ENCODE measurements around the gene ZNF185. TPM values are rescaled to one million over a fixed set of nuclear protein-coding genes. Genes with fewer than 3 reads are reported as not detected.

ZNF185 gene
- 6.9 TPM for polyA plus RNA-seq (2013, experiment 1 of 2)
- 8.7 TPM for polyA plus RNA-seq (2013, experiment 2 of 2)

GRCh38 chrX:152897222-152898131 is at the start of gene ZNF185:
ZNF185 (plus strand) TSS chrX:152898067; CDS start chrX:152914490, 16,423 bp downstream.
- Histone ChIP-seq H3K27me3 (ENCODE audit: insufficient read depth, low read length) (no peaks in the 10 kb centered on the region; the same call in 1 of the 2 replicates), H3K27ac (ENCODE audit: low read depth, low read length) (peak within 1 kb of the TSS; percentile 79; the same call in 1 of the 2 replicates), H3K9me3 (ENCODE audit: insufficient read depth, low read depth, low read length) (no peaks in the 10 kb centered on the region), H3K9ac (ENCODE audit: low read depth, low read length) (peak within 1 kb of the TSS; percentile 57; the same call in 1 of the 2 replicates), H3K4me1 (ENCODE audit: insufficient read depth, low read length) (peaks cover 19% of the 10 kb centered on the region), H3K36me3 (ENCODE audit: insufficient read depth, low read length) (no peaks in the 10 kb centered on the region), H3K4me3 (ENCODE audit: low read length) (peak within 1 kb of the TSS; percentile 57)
- WGBS, result 6% methylated on average over 63 of the region's 64 CpGs

GRCh38 chrX:152850465-152850864 is 47.4 kb upstream of the ZNF185 start:
- H3K27ac ChIP-seq (ENCODE audit: low read depth, low read length), result no peak overlapping the region
- WGBS, result 89% methylated on average over 1 of the region's 2 CpGs
- H3K36me3 ChIP-seq (ENCODE audit: insufficient read depth, low read length), result peaks cover 55% of the 10 kb centered on the region
- H3K9ac ChIP-seq (ENCODE audit: low read depth, low read length), result no peak overlapping the region
- H3K27me3 ChIP-seq (ENCODE audit: insufficient read depth, low read length), result no peaks in the 10 kb centered on the region
- no peaks in the 10 kb centered on the region for H3K9me3 ChIP-seq (ENCODE audit: insufficient read depth, low read depth, low read length)
- no peaks in the 10 kb centered on the region for H3K4me1 ChIP-seq (ENCODE audit: insufficient read depth, low read length)
- H3K4me3 ChIP-seq (ENCODE audit: low read length), result no peak overlapping the region

GRCh38 chrX:152853986-152854385 is 43.9 kb upstream of the ZNF185 start:
- peaks cover 54% of the 10 kb centered on the region for H3K36me3 ChIP-seq (ENCODE audit: insufficient read depth, low read length)
- H3K27ac ChIP-seq (ENCODE audit: low read depth, low read length), result no peak overlapping the region
- no peaks in the 10 kb centered on the region for H3K4me1 ChIP-seq (ENCODE audit: insufficient read depth, low read length)
- no peaks in the 10 kb centered on the region for H3K9me3 ChIP-seq (ENCODE audit: insufficient read depth, low read depth, low read length)
- 97% methylated on average over 5 of the region's 7 CpGs for WGBS
- no peaks in the 10 kb centered on the region for H3K27me3 ChIP-seq (ENCODE audit: insufficient read depth, low read length)
- H3K4me3 ChIP-seq (ENCODE audit: low read length), result no peak overlapping the region
- no peak overlapping the region for H3K9ac ChIP-seq (ENCODE audit: low read depth, low read length)

- no peak overlapping the region for H3K4me3 ChIP-seq (ENCODE audit: low read length)
- no peaks in the 10 kb centered on the region for H3K4me1 ChIP-seq (ENCODE audit: insufficient read depth, low read length)
- WGBS, result 87% methylated on average over 3 of the region's 3 CpGs
- no peak overlapping the region for H3K27ac ChIP-seq (ENCODE audit: low read depth, low read length)
- peaks cover 72% of the 10 kb centered on the region for H3K36me3 ChIP-seq (ENCODE audit: insufficient read depth, low read length)
- H3K27me3 ChIP-seq (ENCODE audit: insufficient read depth, low read length), result no peaks in the 10 kb centered on the region
- H3K9me3 ChIP-seq (ENCODE audit: insufficient read depth, low read depth, low read length), result no peaks in the 10 kb centered on the region
- no peak overlapping the region for H3K9ac ChIP-seq (ENCODE audit: low read depth, low read length)
These were observed 36.8 kb upstream of the ZNF185 start for GRCh38 chrX:152861116-152861515.

- 88% methylated on average over 2 of the region's 6 CpGs for WGBS
- peaks cover 79% of the 10 kb centered on the region for H3K36me3 ChIP-seq (ENCODE audit: insufficient read depth, low read length)
- no peaks in the 10 kb centered on the region for H3K9me3 ChIP-seq (ENCODE audit: insufficient read depth, low read depth, low read length)
- no peaks in the 10 kb centered on the region for H3K27me3 ChIP-seq (ENCODE audit: insufficient read depth, low read length)
- no peak overlapping the region for H3K4me3 ChIP-seq (ENCODE audit: low read length)
- no peaks in the 10 kb centered on the region for H3K4me1 ChIP-seq (ENCODE audit: insufficient read depth, low read length)
- no peak overlapping the region for H3K9ac ChIP-seq (ENCODE audit: low read depth, low read length)
- no peak overlapping the region for H3K27ac ChIP-seq (ENCODE audit: low read depth, low read length)
These were observed 36.0 kb upstream of the ZNF185 start for GRCh38 chrX:152861826-152862225.

GRCh38 chrX:152865232-152865920 is 32.5 kb upstream of the ZNF185 start:
- Histone ChIP-seq H3K27me3 (ENCODE audit: insufficient read depth, low read length) (no peaks in the 10 kb centered on the region), H3K4me1 (ENCODE audit: insufficient read depth, low read length) (no peaks in the 10 kb centered on the region), H3K9me3 (ENCODE audit: insufficient read depth, low read depth, low read length) (no peaks in the 10 kb centered on the region), H3K36me3 (ENCODE audit: insufficient read depth, low read length) (peaks cover 85% of the 10 kb centered on the region), H3K9ac (ENCODE audit: low read depth, low read length) (no peak overlapping the region), H3K4me3 (ENCODE audit: low read length) (no peak overlapping the region), H3K27ac (ENCODE audit: low read depth, low read length) (no peak overlapping the region)
- 93% methylated on average over 17 of the region's 17 CpGs for WGBS

- no peak overlapping the region for H3K9ac ChIP-seq (ENCODE audit: low read depth, low read length)
- no peaks in the 10 kb centered on the region for H3K27me3 ChIP-seq (ENCODE audit: insufficient read depth, low read length)
- no peaks in the 10 kb centered on the region for H3K9me3 ChIP-seq (ENCODE audit: insufficient read depth, low read depth, low read length)
- WGBS, result 90% methylated on average over 5 of the region's 5 CpGs
- peaks cover 77% of the 10 kb centered on the region for H3K36me3 ChIP-seq (ENCODE audit: insufficient read depth, low read length)
- no peaks in the 10 kb centered on the region for H3K4me1 ChIP-seq (ENCODE audit: insufficient read depth, low read length)
- H3K4me3 ChIP-seq (ENCODE audit: low read length), result no peak overlapping the region
- H3K27ac ChIP-seq (ENCODE audit: low read depth, low read length), result no peak overlapping the region
These were observed 31.5 kb upstream of the ZNF185 start for GRCh38 chrX:152866386-152866785.

- no peaks in the 10 kb centered on the region for H3K9me3 ChIP-seq (ENCODE audit: insufficient read depth, low read depth, low read length)
- H3K27ac ChIP-seq (ENCODE audit: low read depth, low read length), result no peak overlapping the region
- no peaks in the 10 kb centered on the region for H3K27me3 ChIP-seq (ENCODE audit: insufficient read depth, low read length)
- H3K36me3 ChIP-seq (ENCODE audit: insufficient read depth, low read length), result peaks cover 52% of the 10 kb centered on the region
- H3K4me1 ChIP-seq (ENCODE audit: insufficient read depth, low read length), result no peaks in the 10 kb centered on the region
- H3K9ac ChIP-seq (ENCODE audit: low read depth, low read length), result no peak overlapping the region
- no peak overlapping the region for H3K4me3 ChIP-seq (ENCODE audit: low read length)
- WGBS, result 93% methylated on average over 5 of the region's 7 CpGs
These were observed 27.9 kb upstream of the ZNF185 start for GRCh38 chrX:152869972-152870371.

- Histone ChIP-seq H3K27ac (ENCODE audit: low read depth, low read length) (no peak overlapping the region), H3K27me3 (ENCODE audit: insufficient read depth, low read length) (no peaks in the 10 kb centered on the region), H3K9me3 (ENCODE audit: insufficient read depth, low read depth, low read length) (no peaks in the 10 kb centered on the region), H3K9ac (ENCODE audit: low read depth, low read length) (no peak overlapping the region), H3K4me3 (ENCODE audit: low read length) (no peak overlapping the region), H3K36me3 (ENCODE audit: insufficient read depth, low read length) (peaks cover 40% of the 10 kb centered on the region), H3K4me1 (ENCODE audit: insufficient read depth, low read length) (no peaks in the 10 kb centered on the region)
- WGBS, result 89% methylated on average over 9 of the region's 9 CpGs
These were observed 26.6 kb upstream of the ZNF185 start for GRCh38 chrX:152871260-152871659.

GRCh38 chrX:152872522-152872921 is 25.3 kb upstream of the ZNF185 start:
- WGBS, result 89% methylated on average over 2 of the region's 2 CpGs
- Histone ChIP-seq H3K36me3 (ENCODE audit: insufficient read depth, low read length) (peaks cover 27% of the 10 kb centered on the region), H3K4me1 (ENCODE audit: insufficient read depth, low read length) (no peaks in the 10 kb centered on the region), H3K27ac (ENCODE audit: low read depth, low read length) (no peak overlapping the region), H3K4me3 (ENCODE audit: low read length) (no peak overlapping the region), H3K9me3 (ENCODE audit: insufficient read depth, low read depth, low read length) (no peaks in the 10 kb centered on the region), H3K9ac (ENCODE audit: low read depth, low read length) (no peak overlapping the region), H3K27me3 (ENCODE audit: insufficient read depth, low read length) (no peaks in the 10 kb centered on the region)

GRCh38 chrX:152873361-152873760 is 24.5 kb upstream of the ZNF185 start:
- H3K9me3 ChIP-seq (ENCODE audit: insufficient read depth, low read depth, low read length), result no peaks in the 10 kb centered on the region
- H3K9ac ChIP-seq (ENCODE audit: low read depth, low read length), result no peak overlapping the region
- no peaks in the 10 kb centered on the region for H3K27me3 ChIP-seq (ENCODE audit: insufficient read depth, low read length)
- no peak overlapping the region for H3K4me3 ChIP-seq (ENCODE audit: low read length)
- H3K36me3 ChIP-seq (ENCODE audit: insufficient read depth, low read length), result peaks cover 20% of the 10 kb centered on the region
- 93% methylated on average over 2 of the region's 2 CpGs for WGBS
- no peak overlapping the region for H3K27ac ChIP-seq (ENCODE audit: low read depth, low read length)
- no peaks in the 10 kb centered on the region for H3K4me1 ChIP-seq (ENCODE audit: insufficient read depth, low read length)
